Keratinocyte (primary cell): ENCODE measurements around the gene OSBPL10. TPM values are rescaled to one million over a fixed set of nuclear protein-coding genes. Genes with fewer than 3 reads are reported as not detected.

Source experiments
- DNase-seq: peaks from one replicate; pipeline ENCODE4 v3.0.0-alpha.2; 2011; ENCODE audit warnings: low read depth, missing footprints, low spot score
- FAIRE-seq: peaks from 2 replicates; lab custom pipeline; 2011; peaks lifted over from hg19 to GRCh38; lab: Jason Lieb, UNC
- H2AFZ ChIP-seq: 2 replicates; pipeline ENCODE4 v1.6.0; 2012; ENCODE audit warnings: low read length, control low read depth, inconsistent platforms; ENCODE audit not compliant: control insufficient read depth
- H3K27ac ChIP-seq: 2 replicates; pipeline ENCODE4 v1.5.1; 2011; ENCODE audit warnings: low read length; ENCODE audit not compliant: control insufficient read depth, insufficient read depth
- H3K27me3 ChIP-seq: 3 replicates; pipeline ENCODE4 v1.6.0; 2011; ENCODE audit warnings: low read length; ENCODE audit not compliant: control insufficient read depth, insufficient read depth; ENCODE audit errors: extremely low read depth
- H3K36me3 ChIP-seq, 2 experiments: 2 replicates in 1 of 2; 3 replicates in 1 of 2; pipeline ENCODE4 v1.5.1; 2011; ENCODE audit warnings: low read length in 2 of 2, mild to moderate bottlenecking in 1 of 2; ENCODE audit not compliant: control insufficient read depth in 2 of 2, insufficient read depth in 2 of 2; ENCODE audit errors: extremely low read depth in 1 of 2
- H3K4me1 ChIP-seq: 3 replicates; pipeline ENCODE4 v1.5.1; 2011; ENCODE audit warnings: low read length; ENCODE audit not compliant: control insufficient read depth, insufficient read depth; ENCODE audit errors: extremely low read depth
- H3K4me2 ChIP-seq: 3 replicates; pipeline ENCODE4 v1.6.0; 2011; ENCODE audit warnings: low read depth, low read length; ENCODE audit not compliant: control insufficient read depth, insufficient read depth; ENCODE audit errors: extremely low read depth
- H3K4me3 ChIP-seq, 3 experiments: fragments of 200-600 bp in 1 of 3; sonication (generic) in 1 of 3; 2 replicates in 2 of 3; 3 replicates in 1 of 3; pipeline ENCODE4 v1.5.1; 2011 to 2016; ENCODE audit warnings: low read length in 3 of 3, mild to moderate bottlenecking in 3 of 3, control low read depth in 2 of 3, inconsistent platforms in 1 of 3, low read depth in 1 of 3, mixed read lengths in 1 of 3, mixed run types in 1 of 3, moderate library complexity in 1 of 3; ENCODE audit not compliant: control insufficient read depth in 2 of 3, insufficient read depth in 2 of 3; ENCODE audit errors: extremely low read depth in 1 of 3
- H3K79me2 ChIP-seq: 2 replicates; pipeline ENCODE4 v1.6.0; 2012; ENCODE audit warnings: low read length; ENCODE audit not compliant: control insufficient read depth, insufficient read depth
- H3K9ac ChIP-seq: 3 replicates; pipeline ENCODE4 v1.6.0; 2011; ENCODE audit warnings: low read length; ENCODE audit not compliant: control insufficient read depth, insufficient read depth; ENCODE audit errors: extremely low read depth
- H3K9me1 ChIP-seq: 3 replicates; pipeline ENCODE4 v1.6.0; 2011; ENCODE audit warnings: low read length; ENCODE audit not compliant: control insufficient read depth, insufficient read depth; ENCODE audit errors: extremely low read depth
- H3K9me3 ChIP-seq: 2 replicates; pipeline ENCODE4 v1.5.1; 2012; ENCODE audit warnings: low read depth, low read length; ENCODE audit not compliant: control insufficient read depth
- H4K20me1 ChIP-seq: 3 replicates; pipeline ENCODE4 v1.6.0; 2011; ENCODE audit warnings: low read length; ENCODE audit not compliant: control insufficient read depth, insufficient read depth; ENCODE audit errors: extremely low read depth
- CTCF ChIP-seq, 3 experiments: IDR thresholded peaks in 1 of 3; conservative IDR thresholded peaks in 1 of 3; optimal IDR thresholded peaks in 1 of 3; 2 replicates in 2 of 3; 3 replicates in 1 of 3; pipeline versions ENCODE3 to v1.5.1; 2011; ENCODE audit warnings: low read length in 3 of 3, mild to moderate bottlenecking in 3 of 3, moderate library complexity in 2 of 3, control low read depth in 1 of 3, inconsistent platforms in 1 of 3; ENCODE audit not compliant: insufficient read depth in 2 of 3; ENCODE audit errors: extremely low read depth in 1 of 3
- EZH2 ChIP-seq: IDR thresholded peaks from one replicate; pipeline ENCODE4 v1.6.1; 2012; ENCODE audit warnings: inconsistent platforms, mild to moderate bottlenecking, low read length, moderate library complexity
- dilution Hi-C: fragments of 300-500 bp; cut with MboI; formaldehyde crosslinking; loops from one replicate; pipeline ENCODE4 v1.7.0; 2020; ENCODE audit warnings: low sequenced_read_pairs; ENCODE audit not compliant: extremely low pct_ligation_motif_present
- polyA plus RNA-seq, 5 experiments: library from polyadenylated mRNA; depleted of rRNA in 3 of 5; stranded (reverse) in 3 of 5; stranded (forward) in 1 of 5; unstranded in 1 of 5; fragments of >200 nt; gene quantifications; 1 replicate in 1 of 5; 2 replicates in 3 of 5; 3 replicates in 1 of 5; pipeline versions ENCODE4 v1.2.1 to v1.2.3, GENCODE V29; 2011 to 2012; ENCODE audit warnings: missing spikeins in 2 of 5, low read depth in 1 of 5, low replicate concordance in 1 of 5

The OSBPL10 gene
- polyA plus RNA-seq, 1 donor (not counting 4 experiments of a cell fraction or from before 2014, with no cell fraction given), result 50.1 TPM

- H3K9ac ChIP-seq, result no peak overlapping the region
- peaks cover 4 to 6% of the 10 kb centered on the region in 2 experiments for H3K36me3 ChIP-seq
- no peak overlapping the region for H3K27ac ChIP-seq
- no peaks in the 10 kb centered on the region for H4K20me1 ChIP-seq
- no peak for TF ChIP-seq CTCF (optimal IDR thresholded peaks at IDR 0.05 in 1 of 3, IDR thresholded peaks at IDR 0.05 in 1 of 3, conservative IDR thresholded peaks at IDR 0.05 in 1 of 3; ENCODE audit: extremely low read depth in 1 of 3, insufficient read depth in 2 of 3, low read length in 3 of 3)
- TF ChIP-seq EZH2, result no peak
- peaks cover 2% of the 10 kb centered on the region for H3K9me1 ChIP-seq
- no peaks in the 10 kb centered on the region for H3K9me3 ChIP-seq
- no peak overlapping the region for H3K4me3 ChIP-seq
- FAIRE-seq, result no peak
- H3K27me3 ChIP-seq, result no peaks in the 10 kb centered on the region
- DNase-seq, result no peak
- dilution Hi-C loops, result no loop called here
- no peak overlapping the region for H3K4me2 ChIP-seq
- peaks cover 36% of the 10 kb centered on the region for H3K79me2 ChIP-seq
- H3K4me1 ChIP-seq, result peaks cover 10% of the 10 kb centered on the region
- no peak overlapping the region for H2AFZ ChIP-seq
These were observed 191.6 kb downstream of the OSBPL10 start for GRCh38 chr3:31789429-31789828.

- Histone ChIP-seq H3K4me1 (peaks cover 10% of the 10 kb centered on the region), H3K9me3 (no peaks in the 10 kb centered on the region), H3K4me3 (no peak overlapping the region), H3K9ac (no peak overlapping the region), H3K79me2 (peaks cover 46% of the 10 kb centered on the region), H3K27me3 (no peaks in the 10 kb centered on the region), H3K4me2 (no peak overlapping the region), H4K20me1 (no peaks in the 10 kb centered on the region), H3K36me3 (peaks cover 0 to 6% of the 10 kb centered on the region in 2 experiments), H3K27ac (peak overlapping the region; percentile 51), H2AFZ (no peak overlapping the region), H3K9me1 (no peaks in the 10 kb centered on the region)
- DNase-seq, result peak; percentile 17
- peak; percentile 49 for FAIRE-seq
- dilution Hi-C loops, result no loop called here
- no peak for TF ChIP-seq EZH2
- no peak for TF ChIP-seq CTCF (optimal IDR thresholded peaks at IDR 0.05 in 1 of 3, IDR thresholded peaks at IDR 0.05 in 1 of 3, conservative IDR thresholded peaks at IDR 0.05 in 1 of 3; ENCODE audit: extremely low read depth in 1 of 3, insufficient read depth in 2 of 3, low read length in 3 of 3)
These were observed 195.3 kb downstream of the OSBPL10 start for GRCh38 chr3:31785734-31786133.
